Ovary (tissue), 9 donors: ENCODE results near the gene MAPK8IP3. TPM values are rescaled to one million over a fixed set of nuclear protein-coding genes. Genes with fewer than 3 reads are reported as not detected.
"Not testable (repeated sequence)": the region's sequence is repeated elsewhere in the genome, so short reads cannot be mapped to it uniquely, and the experiment has no call there.

ENCODE experiments used
- DNase-seq, 5 donors: peaks; one replicate each; pipeline ENCODE4 v3.0.0-alpha.2; 2019 to 2020
- H3K27ac ChIP-seq, 2 donors: fragments of 200-600 bp; one replicate each; pipeline versions ENCODE4 v1.5.1 to v1.8.0; 2019 to 2022
- H3K27me3 ChIP-seq: fragments of 200-600 bp; one replicate; pipeline ENCODE4 v1.8.0; 2022
- H3K36me3 ChIP-seq: fragments of 200-600 bp; sonication (generic); one replicate; pipeline ENCODE4 v1.5.1; 2019
- H3K4me1 ChIP-seq: one replicate; pipeline ENCODE4 v1.8.1; 2013; ENCODE audit warnings: mild to moderate bottlenecking, moderate library complexity; ENCODE audit not compliant: insufficient read depth
- H3K4me3 ChIP-seq: fragments of 200-600 bp; sonication (generic); one replicate; pipeline ENCODE4 v1.5.1; 2017
- H3K9me3 ChIP-seq, 2 donors: fragments of 200-600 bp in 1 of 2; sonication (generic) in 1 of 2; one replicate each; pipeline versions ENCODE4 v1.5.1 to v1.8.1; 2013 to 2019; ENCODE audit warnings: mild to moderate bottlenecking in 1 of 2, moderate library complexity in 1 of 2
- CTCF ChIP-seq, 3 donors: fragments of 450-650 bp in 2 of 3; fragments of 200-600 bp in 1 of 3; IDR thresholded peaks; one replicate each; pipeline versions ENCODE4 v1.5.1 to v1.8.0; 2016 to 2022; ENCODE audit warnings: antibody characterized with exemption in 3 of 3, mild to moderate bottlenecking in 1 of 3
- EP300 ChIP-seq: sonication (generic); formaldehyde crosslinking; IDR thresholded peaks from one replicate; pipeline ENCODE4 v1.6.1; 2017; ENCODE audit warnings: antibody characterized with exemption
- POLR2A ChIP-seq: fragments of 450-650 bp; IDR thresholded peaks from one replicate; pipeline ENCODE4 v1.6.1; 2017; ENCODE audit warnings: antibody characterized with exemption, mild to moderate bottlenecking, moderate library complexity
- WGBS, 3 donors: extraction: QIAGEN DNeasy Blood & Tissue Kit in 1 of 3; methylation state at CpG; one replicate each; pipeline versions ENCODE4 v1.1.5 to v1.1.7; 2013 to 2017; 5-methylcytosine and 5-hydroxymethylcytosine counted together
- intact Hi-C, 4 donors: fragments of 100-400 bp; cut with DNase I; formaldehyde crosslinking; loops; one replicate each; pipeline versions ENCODE4 v1.11.0 to v1.15.1; 2022 to 2023
- polyA plus RNA-seq, 2 donors: library from polyadenylated mRNA; stranded (reverse); fragments of 200-250 nt in 1 of 2; fragments of 350-450 nt in 1 of 2; fragmentation: Illumina TruSeq in 1 of 2; extraction: RNeasy Lipid Tissue Mini Kit (QIAGEN cat#74804) in 1 of 2; gene quantifications; one replicate each; pipeline ENCODE4 v1.2.3, GENCODE V29; 2013 to 2014
- total RNA-seq, 7 donors: library from RNA; depleted of rRNA in 2 of 7; stranded (reverse); fragments of >200 nt in 2 of 7; fragmentation: NEBNext Ultra II Directional in 3 of 7; extraction: Animal tissue kit (Norgen Biotek cat#: 25700) in 3 of 7; gene quantifications; one replicate each; pipeline versions ENCODE4 v1.1.0 to v1.2.4, GENCODE V29; 2016 to 2023
- donor health status: DM: no; HTN: no; CAD: no; lungs with moderate emphysema.
- donor health status: DM: no; HTN: no; CAD: no.
- donor health status: Bipolar disorder and iron deficiency.
- donor health status: DM: yes; HTN: yes; CAD: no.
- donor health status: DM: no; HTN: no; CAD: no.
- donor health status: DM: yes; HTN: yes; CAD: no.

Gene MAPK8IP3
- total and polyA plus RNA-seq, 9 donors = 7.0 to 117 (median 72.3) TPM

- H3K36me3 ChIP-seq = no peaks in the 10 kb centered on the region
These were observed 87.0 kb downstream of the MAPK8IP3 start for GRCh38 chr16:1792836-1793577.

GRCh38 chr16:1793578-1794220 lies 87.7 kb downstream of the MAPK8IP3 start, which contains the start of gene IGFALS:
Gene IGFALS, minus strand, starts transcription at chr16:1793705. Its CDS starts 53 bp downstream, at chr16:1793652.
- H3K27me3 ChIP-seq = no peaks in the 10 kb centered on the region
- 26 to 43% (median 33%) methylated on average over 22 to 28 of the region's 28 CpGs for WGBS, 3 donors
- no peak within 1 kb of the TSS for H3K27ac ChIP-seq
- no peaks in the 10 kb centered on the region for H3K4me1 ChIP-seq
- DNase-seq = peak in 2 of 5 donors; percentile 17 to 23
- H3K4me3 ChIP-seq = no peak within 1 kb of the TSS
- no peak for TF ChIP-seq POLR2A
- no peak for TF ChIP-seq EP300
- no peak for TF ChIP-seq CTCF (IDR thresholded peaks at IDR 0.05)
- H3K9me3 ChIP-seq = no peaks in the 10 kb centered on the region
- intact Hi-C loops = no loop called here
- H3K36me3 ChIP-seq = no peaks in the 10 kb centered on the region

More at GRCh38 chr16:1792836-1793577, 87.0 kb downstream of the MAPK8IP3 start:
- DNase-seq = peak in 2 of 5 donors; percentile 16 to 21
- TF ChIP-seq EP300 (no peak), POLR2A (no peak), CTCF (IDR thresholded peaks at IDR 0.05) (no peak)
- no peaks in the 10 kb centered on the region for H3K27me3 ChIP-seq
- H3K4me3 ChIP-seq = no peak overlapping the region
- intact Hi-C loops = no loop called here
- H3K4me1 ChIP-seq = no peaks in the 10 kb centered on the region
- H3K27ac ChIP-seq = no peak overlapping the region
- H3K9me3 ChIP-seq = no peaks in the 10 kb centered on the region
- 78 to 81% (median 80%) methylated on average over 23 to 33 of the region's 33 CpGs for WGBS, 3 donors

GRCh38 chr16:1794221-1794871 lies 88.4 kb downstream of the MAPK8IP3 start:
- Histone ChIP-seq H3K36me3 (no peaks in the 10 kb centered on the region), H3K27ac (no peak overlapping the region), H3K9me3 (no peaks in the 10 kb centered on the region), H3K4me3 (no peak overlapping the region), H3K27me3 (no peaks in the 10 kb centered on the region), H3K4me1 (no peaks in the 10 kb centered on the region)
- WGBS, 3 donors = 31 to 41% (median 41%) methylated on average over 17 to 18 of the region's 18 CpGs
- DNase-seq = peak in 3 of 5 donors; percentile 24 to 46 (median 28)
- TF ChIP-seq EP300 (no peak), POLR2A (no peak), CTCF (IDR thresholded peaks at IDR 0.05) (no peak)
- intact Hi-C loops = no loop called here

- Histone ChIP-seq H3K27me3 (no peaks in the 10 kb centered on the region), H3K9me3 (no peaks in the 10 kb centered on the region), H3K4me1 (no peaks in the 10 kb centered on the region), H3K36me3 (no peaks in the 10 kb centered on the region), H3K4me3 (no peak overlapping the region), H3K27ac (no peak overlapping the region)
- DNase-seq = no peak
- 67 to 74% (median 72%) methylated on average over 32 of the region's 32 CpGs for WGBS, 3 donors
- TF ChIP-seq EP300 (no peak), CTCF (IDR thresholded peaks at IDR 0.05) (no peak), POLR2A (no peak)
- intact Hi-C loops = no loop called here
These were observed 89.1 kb downstream of the MAPK8IP3 start for GRCh38 chr16:1794908-1795666.

GRCh38 chr16:1799263-1799662 lies 93.3 kb downstream of the MAPK8IP3 start:
- DNase-seq, H3K4me1 ChIP-seq, H3K4me3 ChIP-seq, H3K27me3 ChIP-seq, intact Hi-C loops, H3K36me3 ChIP-seq, H3K9me3 ChIP-seq, H3K27ac ChIP-seq: not testable (repeated sequence)
- 51 to 84% (median 68%) methylated on average over 5 of the region's 5 CpGs for WGBS, 3 donors
